Measurements from ENCODE around the gene ENO4. TPM values are rescaled to one million over a fixed set of nuclear protein-coding genes. Genes with fewer than 3 reads are reported as not detected.

Gene ENO4
- total RNA-seq, 1 donor from 2014 or later = 0.52 TPM

DNA sequence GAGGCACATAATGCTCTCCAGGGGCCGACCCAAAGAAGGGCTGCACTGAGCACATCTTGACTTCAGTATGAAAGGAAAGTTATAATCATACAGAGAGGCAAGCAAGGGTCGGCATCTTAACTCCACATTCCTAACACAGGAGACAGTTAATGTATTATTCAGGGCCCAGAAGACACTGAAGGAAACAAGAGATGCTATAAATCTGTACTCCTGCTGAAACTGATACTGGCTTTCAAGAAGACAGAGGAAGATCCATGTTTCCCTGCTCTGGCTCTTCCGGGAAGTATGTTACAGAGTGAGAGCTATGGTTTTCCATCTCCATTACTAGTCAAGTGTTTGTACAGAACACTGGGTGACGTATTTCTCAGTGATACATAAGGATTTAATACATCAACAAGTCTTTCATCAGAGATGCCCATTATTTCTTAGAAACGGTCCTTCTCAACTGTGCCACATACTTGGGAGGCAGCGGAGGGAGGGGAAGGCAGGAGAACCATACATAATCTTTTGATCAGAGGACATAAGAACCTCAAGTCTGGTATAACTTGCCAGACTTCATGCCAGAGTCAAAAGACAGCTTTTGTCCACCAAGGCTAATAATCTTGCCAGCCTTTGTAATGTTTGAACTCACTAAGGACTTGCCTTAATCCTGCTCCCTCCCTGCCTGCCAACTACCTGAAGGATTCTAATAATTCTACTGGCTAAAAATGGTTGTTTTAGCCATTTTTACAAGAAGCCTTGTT, 58.1 kb downstream of the ENO4 start:
- H3K27ac Mint-ChIP-seq (ENCODE audit: unreplicated experiment) = no peak overlapping the region

DNA sequence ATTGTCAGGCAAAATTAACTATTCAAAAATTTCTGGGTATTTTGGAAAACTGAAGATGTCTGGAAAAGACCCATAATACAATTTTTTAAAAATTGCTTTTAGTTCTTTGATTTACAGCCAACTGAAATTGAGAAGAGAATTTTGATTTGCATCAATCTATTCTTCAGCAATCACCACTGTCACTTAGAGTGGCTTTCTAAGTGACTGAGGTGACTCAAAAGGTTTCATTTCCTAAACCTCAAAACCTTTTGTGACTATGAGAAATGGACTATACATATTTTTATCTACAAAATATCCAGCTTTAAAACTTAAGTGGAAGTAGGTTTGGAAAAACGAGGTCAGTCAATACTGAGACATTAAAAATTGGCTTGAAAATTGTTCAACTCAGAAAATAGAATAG, 60.0 kb downstream of the ENO4 start:
- no peak overlapping the region for H3K9ac ChIP-seq (ENCODE audit: low read length)
- H3K27me3 ChIP-seq (ENCODE audit: insufficient read depth, low read length) = no peaks in the 10 kb centered on the region
- no peaks in the 10 kb centered on the region for H3K9me3 ChIP-seq (ENCODE audit: insufficient read depth, low read depth, low read length)
- no peak for DNase-seq (ENCODE audit: low read depth)
- Mint-ChIP-seq H3K36me3 (ENCODE audit: low read depth, unreplicated experiment) (peaks cover 11% of the 10 kb centered on the region), H3K27ac (ENCODE audit: unreplicated experiment) (no peak overlapping the region), H3K9me3 (ENCODE audit: unreplicated experiment) (no peaks in the 10 kb centered on the region), H3K4me1 (ENCODE audit: low read depth, unreplicated experiment) (no peaks in the 10 kb centered on the region), H3K27me3 (ENCODE audit: low read depth, unreplicated experiment) (no peaks in the 10 kb centered on the region), H3K4me3 (ENCODE audit: unreplicated experiment) (no peak overlapping the region)
- H3K79me2 ChIP-seq (ENCODE audit: insufficient read depth, low read length) = no peaks in the 10 kb centered on the region
- H3K36me3 ChIP-seq (ENCODE audit: insufficient read depth, low read length) = peaks cover 7% of the 10 kb centered on the region
- no peak overlapping the region for H3K27ac ChIP-seq (ENCODE audit: low read depth, low read length)
- FAIRE-seq = no peak
- H2AFZ ChIP-seq (ENCODE audit: low read depth, low read length) = no peak overlapping the region
- H3K4me1 ChIP-seq (ENCODE audit: insufficient read depth, low read length) = no peaks in the 10 kb centered on the region
- H3K4me3 ChIP-seq (ENCODE audit: insufficient read depth, low read depth, low read length) = no peak overlapping the region
- H3K4me2 ChIP-seq (ENCODE audit: low read length) = no peak overlapping the region
- TF ChIP-seq, protein P1, sequence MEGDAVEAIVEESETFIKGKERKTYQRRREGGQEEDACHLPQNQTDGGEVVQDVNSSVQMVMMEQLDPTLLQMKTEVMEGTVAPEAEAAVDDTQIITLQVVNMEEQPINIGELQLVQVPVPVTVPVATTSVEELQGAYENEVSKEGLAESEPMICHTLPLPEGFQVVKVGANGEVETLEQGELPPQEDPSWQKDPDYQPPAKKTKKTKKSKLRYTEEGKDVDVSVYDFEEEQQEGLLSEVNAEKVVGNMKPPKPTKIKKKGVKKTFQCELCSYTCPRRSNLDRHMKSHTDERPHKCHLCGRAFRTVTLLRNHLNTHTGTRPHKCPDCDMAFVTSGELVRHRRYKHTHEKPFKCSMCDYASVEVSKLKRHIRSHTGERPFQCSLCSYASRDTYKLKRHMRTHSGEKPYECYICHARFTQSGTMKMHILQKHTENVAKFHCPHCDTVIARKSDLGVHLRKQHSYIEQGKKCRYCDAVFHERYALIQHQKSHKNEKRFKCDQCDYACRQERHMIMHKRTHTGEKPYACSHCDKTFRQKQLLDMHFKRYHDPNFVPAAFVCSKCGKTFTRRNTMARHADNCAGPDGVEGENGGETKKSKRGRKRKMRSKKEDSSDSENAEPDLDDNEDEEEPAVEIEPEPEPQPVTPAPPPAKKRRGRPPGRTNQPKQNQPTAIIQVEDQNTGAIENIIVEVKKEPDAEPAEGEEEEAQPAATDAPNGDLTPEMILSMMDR (IDR thresholded peaks at IDR 0.05; ENCODE audit: insufficient read depth, low read depth, low read length) = no peak
- TF ChIP-seq EZH2 (IDR thresholded peaks at IDR 0.05; ENCODE audit: insufficient read depth, low read length) = no peak
- no peaks in the 10 kb centered on the region for H4K20me1 ChIP-seq (ENCODE audit: insufficient read depth, low read length)

More for the DNA sequence above, 58.1 kb downstream of the ENO4 start:
- H3K9me3 Mint-ChIP-seq (ENCODE audit: unreplicated experiment) = no peaks in the 10 kb centered on the region
- Histone ChIP-seq H3K27ac (ENCODE audit: low read depth, low read length) (no peak overlapping the region), H3K4me1 (ENCODE audit: insufficient read depth, low read length) (no peaks in the 10 kb centered on the region), H3K79me2 (ENCODE audit: insufficient read depth, low read length) (no peaks in the 10 kb centered on the region), H3K36me3 (ENCODE audit: insufficient read depth, low read length) (no peaks in the 10 kb centered on the region), H3K27me3 (ENCODE audit: insufficient read depth, low read length) (no peaks in the 10 kb centered on the region), H4K20me1 (ENCODE audit: insufficient read depth, low read length) (no peaks in the 10 kb centered on the region), H2AFZ (ENCODE audit: low read depth, low read length) (no peak overlapping the region), H3K4me3 (ENCODE audit: insufficient read depth, low read depth, low read length) (no peak overlapping the region), H3K9me3 (ENCODE audit: insufficient read depth, low read depth, low read length) (no peaks in the 10 kb centered on the region), H3K9ac (ENCODE audit: low read length) (no peak overlapping the region), H3K4me2 (ENCODE audit: low read length) (no peak overlapping the region)
- no peaks in the 10 kb centered on the region for H3K27me3 Mint-ChIP-seq (ENCODE audit: low read depth, unreplicated experiment)
- no peak for FAIRE-seq
- H3K4me3 Mint-ChIP-seq (ENCODE audit: unreplicated experiment) = no peak overlapping the region
- peaks cover 8% of the 10 kb centered on the region for H3K36me3 Mint-ChIP-seq (ENCODE audit: low read depth, unreplicated experiment)
- no peak for TF ChIP-seq EZH2 (IDR thresholded peaks at IDR 0.05; ENCODE audit: insufficient read depth, low read length)
- TF ChIP-seq, protein P1 (IDR thresholded peaks at IDR 0.05; ENCODE audit: insufficient read depth, low read depth, low read length) = no peak
- DNase-seq (ENCODE audit: low read depth) = no peak
- no peaks in the 10 kb centered on the region for H3K4me1 Mint-ChIP-seq (ENCODE audit: low read depth, unreplicated experiment)

DNA sequence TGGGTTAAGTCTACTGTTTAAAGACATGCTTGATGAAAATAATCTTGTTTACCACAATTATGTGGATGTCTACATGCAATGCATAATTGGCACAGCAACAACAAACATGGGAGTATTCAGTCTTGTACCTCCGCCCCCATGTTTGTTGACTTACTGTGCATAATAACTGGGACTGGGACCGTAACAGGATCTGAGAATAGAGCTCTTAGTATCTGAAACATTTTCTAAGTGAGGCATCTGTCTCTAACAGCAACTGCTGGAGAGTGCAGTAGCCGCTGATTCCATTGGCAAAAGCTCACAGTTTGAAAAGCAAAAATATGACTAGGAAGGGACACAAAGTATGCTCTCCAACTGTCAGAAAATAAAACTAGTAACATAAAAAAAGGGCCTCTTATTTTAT, 61.6 kb downstream of the ENO4 start:
- Histone ChIP-seq H3K79me2 (ENCODE audit: insufficient read depth, low read length) (no peaks in the 10 kb centered on the region), H3K4me3 (ENCODE audit: insufficient read depth, low read depth, low read length) (no peak overlapping the region), H3K27me3 (ENCODE audit: insufficient read depth, low read length) (no peaks in the 10 kb centered on the region), H3K9me3 (ENCODE audit: insufficient read depth, low read depth, low read length) (no peaks in the 10 kb centered on the region), H2AFZ (ENCODE audit: low read depth, low read length) (no peak overlapping the region), H3K4me2 (ENCODE audit: low read length) (no peak overlapping the region), H3K9ac (ENCODE audit: low read length) (no peak overlapping the region), H4K20me1 (ENCODE audit: insufficient read depth, low read length) (no peaks in the 10 kb centered on the region), H3K4me1 (ENCODE audit: insufficient read depth, low read length) (no peaks in the 10 kb centered on the region), H3K27ac (ENCODE audit: low read depth, low read length) (no peak overlapping the region), H3K36me3 (ENCODE audit: insufficient read depth, low read length) (peaks cover 7% of the 10 kb centered on the region)
- no peak overlapping the region for H3K27ac Mint-ChIP-seq (ENCODE audit: unreplicated experiment)
- H3K27me3 Mint-ChIP-seq (ENCODE audit: low read depth, unreplicated experiment) = no peaks in the 10 kb centered on the region
- DNase-seq (ENCODE audit: low read depth) = no peak
- H3K4me1 Mint-ChIP-seq (ENCODE audit: low read depth, unreplicated experiment) = no peaks in the 10 kb centered on the region
- peaks cover 11% of the 10 kb centered on the region for H3K36me3 Mint-ChIP-seq (ENCODE audit: low read depth, unreplicated experiment)
- no peak for FAIRE-seq
- no peaks in the 10 kb centered on the region for H3K9me3 Mint-ChIP-seq (ENCODE audit: unreplicated experiment)
- TF ChIP-seq, protein P1 (IDR thresholded peaks at IDR 0.05; ENCODE audit: insufficient read depth, low read depth, low read length) = no peak
- TF ChIP-seq EZH2 (IDR thresholded peaks at IDR 0.05; ENCODE audit: insufficient read depth, low read length) = no peak
- H3K4me3 Mint-ChIP-seq (ENCODE audit: unreplicated experiment) = no peak overlapping the region
